Trophoblast cell (in vitro differentiated cells and primary cell): Measurements from ENCODE around the gene TBCD.

Experiments
- DNase-seq, 2 donors: peaks; one replicate each; pipeline ENCODE4 v3.0.0-alpha.2; 2016
- H2AFZ ChIP-seq: 2 replicates; pipeline ENCODE4 v1.6.1; 2013; ENCODE audit warnings: low read length, moderate library complexity, mild to moderate bottlenecking; ENCODE audit not compliant: insufficient read depth, poor library complexity
- H2AK5ac ChIP-seq: 2 replicates; pipeline ENCODE4 v1.6.1; 2013; ENCODE audit warnings: mild to moderate bottlenecking, low read length
- H2BK120ac ChIP-seq: 2 replicates; pipeline ENCODE4 v1.6.1; 2013; ENCODE audit warnings: low read length, mild to moderate bottlenecking, moderate library complexity; ENCODE audit not compliant: insufficient read depth, poor library complexity
- H2BK12ac ChIP-seq: 2 replicates; pipeline ENCODE4 v1.6.1; 2013; ENCODE audit warnings: mild to moderate bottlenecking, low read length, moderate library complexity
- H2BK5ac ChIP-seq: 2 replicates; pipeline ENCODE4 v1.6.1; 2013; ENCODE audit warnings: low read length, low read depth, moderate library complexity, mild to moderate bottlenecking; ENCODE audit not compliant: poor library complexity
- H3K14ac ChIP-seq: 2 replicates; pipeline ENCODE4 v1.6.1; 2013; ENCODE audit warnings: mild to moderate bottlenecking, low read length
- H3K18ac ChIP-seq: 2 replicates; pipeline ENCODE4 v1.6.1; 2013; ENCODE audit warnings: mild to moderate bottlenecking, low read length
- H3K23ac ChIP-seq: 2 replicates; pipeline ENCODE4 v1.6.1; 2013; ENCODE audit warnings: low read length
- H3K27ac ChIP-seq: 2 replicates; pipeline ENCODE4 v1.5.1; 2013; ENCODE audit warnings: low read depth, mild to moderate bottlenecking, inconsistent platforms, low read length, moderate library complexity
- H3K27me3 ChIP-seq: 2 replicates; pipeline ENCODE4 v1.6.1; 2013; ENCODE audit warnings: inconsistent platforms, mild to moderate bottlenecking, low read length, moderate library complexity; ENCODE audit not compliant: insufficient read depth
- H3K36me3 ChIP-seq, 2 experiments: 1 replicate in 1 of 2; 2 replicates in 1 of 2; pipeline ENCODE4 v1.6.1; 2013; ENCODE audit warnings: low read length in 2 of 2, mild to moderate bottlenecking in 2 of 2, moderate library complexity in 1 of 2; ENCODE audit not compliant: insufficient read depth in 2 of 2, control insufficient read depth in 1 of 2
- H3K4ac ChIP-seq: 2 replicates; pipeline ENCODE4 v1.6.1; 2013; ENCODE audit warnings: low read depth, mild to moderate bottlenecking, low read length, moderate library complexity
- H3K4me1 ChIP-seq, 2 experiments: 1 replicate in 1 of 2; 2 replicates in 1 of 2; pipeline ENCODE4 v1.6.1; 2013; ENCODE audit warnings: low read length in 2 of 2, mild to moderate bottlenecking in 2 of 2, moderate library complexity in 1 of 2; ENCODE audit not compliant: insufficient read depth in 2 of 2, control insufficient read depth in 1 of 2
- H3K4me2 ChIP-seq: 2 replicates; pipeline ENCODE4 v1.6.1; 2013; ENCODE audit warnings: inconsistent platforms, mild to moderate bottlenecking, low read length, moderate library complexity
- H3K4me3 ChIP-seq: 2 replicates; pipeline ENCODE4 v1.5.1; 2013; ENCODE audit warnings: mild to moderate bottlenecking, low read depth, low read length, inconsistent platforms
- H3K79me1 ChIP-seq: one replicate; pipeline ENCODE4 v1.6.1; 2013; ENCODE audit warnings: low read length
- H3K79me2 ChIP-seq: 2 replicates; pipeline ENCODE4 v1.6.1; 2013; ENCODE audit warnings: low read length, mild to moderate bottlenecking; ENCODE audit not compliant: control insufficient read depth, insufficient read depth, poor library complexity
- H3K9ac ChIP-seq: 2 replicates; pipeline ENCODE4 v1.6.1; 2013; ENCODE audit warnings: mild to moderate bottlenecking, low read length
- H3K9me3 ChIP-seq: 2 replicates; pipeline ENCODE4 v1.6.1; 2013; ENCODE audit warnings: low read depth, mild to moderate bottlenecking, control low read depth, inconsistent platforms, low read length; ENCODE audit not compliant: insufficient read depth
- H4K12ac ChIP-seq: 2 replicates; pipeline ENCODE4 v1.6.1; 2013; ENCODE audit warnings: low read depth, mild to moderate bottlenecking, low read length, moderate library complexity
- H4K8ac ChIP-seq: 2 replicates; pipeline ENCODE4 v1.6.1; 2013; ENCODE audit warnings: low read depth, mild to moderate bottlenecking, low read length, moderate library complexity
- H4K91ac ChIP-seq: one replicate; pipeline ENCODE4 v1.6.1; 2013; ENCODE audit warnings: low read depth, mild to moderate bottlenecking, low read length, moderate library complexity
- WGBS: extraction: QIAGEN DNeasy Blood & Tissue Kit; methylation state at CpG from one replicate; pipeline ENCODE4 v1.1.7; 2013; ENCODE audit warnings: missing lambda C conversion rate; ENCODE audit not compliant: insufficient read length, insufficient coverage; ENCODE audit errors: extremely low coverage; 5-methylcytosine and 5-hydroxymethylcytosine counted together

The TBCD gene

DNA sequence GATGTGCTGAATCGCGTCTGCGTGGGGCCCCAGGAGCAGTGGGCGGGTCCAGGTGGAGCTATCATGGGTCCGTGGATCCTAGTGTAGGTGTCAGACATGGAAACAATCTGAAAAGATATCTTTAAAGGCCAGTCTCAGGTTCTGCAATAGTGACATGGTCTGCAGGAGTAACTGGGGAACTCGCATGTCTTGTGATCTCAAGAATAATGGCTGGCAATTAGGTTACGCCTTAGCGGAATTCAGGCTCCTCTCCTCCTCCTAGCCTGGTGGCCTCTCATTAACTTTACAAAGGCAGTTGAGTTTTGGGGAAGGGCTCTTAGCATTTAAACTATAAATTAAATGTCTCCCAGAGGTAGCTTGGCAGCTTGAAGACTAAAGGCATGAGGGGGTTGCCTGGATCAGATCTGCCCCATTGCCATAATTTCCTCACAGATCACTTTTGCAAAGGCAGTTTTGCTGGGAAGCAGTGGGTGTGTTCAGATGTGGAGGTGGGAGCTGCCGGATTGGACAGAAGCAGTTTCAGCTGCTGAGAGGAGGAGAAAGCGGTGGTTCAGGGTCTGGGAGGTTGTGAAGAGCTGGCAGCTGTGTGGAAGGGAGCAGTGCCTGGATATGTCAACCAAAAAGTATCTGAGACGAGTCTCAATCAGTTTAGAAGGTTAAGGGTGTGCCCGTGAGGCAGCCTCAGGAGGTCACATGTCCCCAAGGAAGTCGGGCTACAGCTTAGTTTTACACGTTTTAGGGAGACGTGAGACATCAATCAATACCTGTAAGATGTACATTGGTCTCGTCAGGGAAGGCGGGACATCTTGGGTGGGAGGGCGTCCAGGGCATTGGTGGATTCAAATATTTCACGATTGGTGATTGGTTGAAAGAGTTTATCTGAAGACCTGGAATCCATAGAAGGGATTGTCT lies 2.7 kb downstream of the TBCD start:
- H3K79me2 ChIP-seq = peaks cover 4% of the 10 kb centered on the region
- H2BK5ac ChIP-seq = no peak overlapping the region
- no peak overlapping the region for H3K4ac ChIP-seq
- H3K4me1 ChIP-seq = peaks cover 2 to 9% of the 10 kb centered on the region in 2 experiments
- peaks cover 8% of the 10 kb centered on the region for H3K27me3 ChIP-seq
- no CpG with 5 or more reads among the region's 19 CpGs for WGBS
- H2AK5ac ChIP-seq = no peak overlapping the region
- peaks cover 4% of the 10 kb centered on the region for H3K79me1 ChIP-seq
- no peak overlapping the region for H3K27ac ChIP-seq
- no peak overlapping the region for H3K14ac ChIP-seq
- no peak for DNase-seq
- no peak overlapping the region for H4K91ac ChIP-seq
- H3K36me3 ChIP-seq = peaks cover 0 to 4% of the 10 kb centered on the region in 2 experiments
- peaks cover 9% of the 10 kb centered on the region for H3K9me3 ChIP-seq
- H3K9ac ChIP-seq = no peak overlapping the region
- H2BK12ac ChIP-seq = no peak overlapping the region
- no peak overlapping the region for H3K4me2 ChIP-seq
- H2BK120ac ChIP-seq = no peak overlapping the region
- no peak overlapping the region for H3K4me3 ChIP-seq
- H3K18ac ChIP-seq = no peak overlapping the region
- H4K8ac ChIP-seq = no peak overlapping the region
- H4K12ac ChIP-seq = no peak overlapping the region
- H2AFZ ChIP-seq = no peak overlapping the region
- peak overlapping the region; percentile 3 for H3K23ac ChIP-seq

DNA sequence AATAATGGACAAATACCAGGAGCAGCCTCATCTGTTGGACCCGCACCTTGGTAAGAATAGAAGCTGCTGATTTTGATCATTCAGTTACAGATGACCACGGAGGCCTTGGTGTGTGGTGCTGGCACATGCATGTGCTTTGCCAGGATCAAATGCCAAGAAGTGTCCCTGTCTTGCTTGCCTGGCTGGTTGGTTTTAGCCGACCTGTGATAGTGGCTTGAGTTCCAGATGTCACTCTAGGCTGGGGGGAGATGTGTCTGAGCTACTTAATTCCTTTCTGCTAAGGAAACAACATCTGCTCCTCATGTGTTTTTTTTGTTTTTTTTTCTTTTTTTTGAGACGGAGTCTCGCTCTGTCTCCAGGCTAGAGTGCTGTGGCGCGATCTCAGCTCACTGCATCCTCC lies 4.3 kb downstream of the TBCD start:
- Histone ChIP-seq H3K79me2 (peaks cover 3% of the 10 kb centered on the region), H3K14ac (no peak overlapping the region), H3K23ac (no peak overlapping the region), H3K9ac (no peak overlapping the region), H2AK5ac (no peak overlapping the region), H3K9me3 (peaks cover 5% of the 10 kb centered on the region), H3K18ac (no peak overlapping the region), H3K4me2 (no peak overlapping the region), H3K4me3 (no peak overlapping the region), H3K36me3 (peaks cover 2 to 5% of the 10 kb centered on the region in 2 experiments), H2BK12ac (no peak overlapping the region), H3K27ac (no peak overlapping the region), H3K27me3 (peaks cover under 1% of the 10 kb centered on the region), H3K4ac (no peak overlapping the region), H4K91ac (no peak overlapping the region), H2BK5ac (no peak overlapping the region), H4K12ac (no peak overlapping the region), H2AFZ (no peak overlapping the region), H2BK120ac (no peak overlapping the region), H3K79me1 (peaks cover 3% of the 10 kb centered on the region), H3K4me1 (peaks cover under 1 to 7% of the 10 kb centered on the region in 2 experiments), H4K8ac (no peak overlapping the region)
- no peak for DNase-seq
- WGBS = no CpG with 5 or more reads among the region's 7 CpGs

DNA sequence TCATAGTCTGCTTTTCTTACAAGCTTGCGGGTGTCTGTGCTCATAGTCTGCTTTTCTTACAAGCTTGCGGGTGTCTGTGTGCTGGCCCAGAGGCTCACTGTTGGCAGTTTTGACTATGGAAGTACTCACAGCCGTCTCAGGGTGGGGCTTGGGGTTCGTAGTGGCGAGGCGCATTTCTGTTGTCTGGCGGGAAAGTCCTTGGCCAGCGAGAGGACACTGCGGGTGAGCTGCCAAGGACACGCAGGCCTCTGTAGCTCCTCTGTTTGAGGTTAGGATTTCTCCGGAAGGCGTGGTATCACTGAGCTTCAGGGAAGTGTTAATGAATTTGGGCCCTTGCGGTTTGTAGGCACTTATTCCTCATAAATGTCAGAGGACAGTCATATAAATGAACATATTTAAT lies 13.5 kb downstream of the TBCD start:
- no peak for DNase-seq
- no peak overlapping the region for H4K12ac ChIP-seq
- H2BK5ac ChIP-seq = no peak overlapping the region
- no peak overlapping the region for H3K4ac ChIP-seq
- no peaks in the 10 kb centered on the region for H3K4me1 ChIP-seq
- H3K18ac ChIP-seq = no peak overlapping the region
- no peaks in the 10 kb centered on the region for H3K79me1 ChIP-seq
- no peak overlapping the region for H2AK5ac ChIP-seq
- no CpG with 5 or more reads among the region's 13 CpGs for WGBS
- H3K4me2 ChIP-seq = no peak overlapping the region
- peaks cover 18 to 23% of the 10 kb centered on the region in 2 experiments for H3K36me3 ChIP-seq
- no peaks in the 10 kb centered on the region for H3K27me3 ChIP-seq
- H3K14ac ChIP-seq = no peak overlapping the region
- no peak overlapping the region for H4K91ac ChIP-seq
- H3K27ac ChIP-seq = no peak overlapping the region
- no peaks in the 10 kb centered on the region for H3K9me3 ChIP-seq
- H2BK120ac ChIP-seq = no peak overlapping the region
- H4K8ac ChIP-seq = no peak overlapping the region
- no peaks in the 10 kb centered on the region for H3K79me2 ChIP-seq
- no peak overlapping the region for H2AFZ ChIP-seq
- H3K23ac ChIP-seq = no peak overlapping the region
- H2BK12ac ChIP-seq = no peak overlapping the region
- no peak overlapping the region for H3K4me3 ChIP-seq
- H3K9ac ChIP-seq = no peak overlapping the region

DNA sequence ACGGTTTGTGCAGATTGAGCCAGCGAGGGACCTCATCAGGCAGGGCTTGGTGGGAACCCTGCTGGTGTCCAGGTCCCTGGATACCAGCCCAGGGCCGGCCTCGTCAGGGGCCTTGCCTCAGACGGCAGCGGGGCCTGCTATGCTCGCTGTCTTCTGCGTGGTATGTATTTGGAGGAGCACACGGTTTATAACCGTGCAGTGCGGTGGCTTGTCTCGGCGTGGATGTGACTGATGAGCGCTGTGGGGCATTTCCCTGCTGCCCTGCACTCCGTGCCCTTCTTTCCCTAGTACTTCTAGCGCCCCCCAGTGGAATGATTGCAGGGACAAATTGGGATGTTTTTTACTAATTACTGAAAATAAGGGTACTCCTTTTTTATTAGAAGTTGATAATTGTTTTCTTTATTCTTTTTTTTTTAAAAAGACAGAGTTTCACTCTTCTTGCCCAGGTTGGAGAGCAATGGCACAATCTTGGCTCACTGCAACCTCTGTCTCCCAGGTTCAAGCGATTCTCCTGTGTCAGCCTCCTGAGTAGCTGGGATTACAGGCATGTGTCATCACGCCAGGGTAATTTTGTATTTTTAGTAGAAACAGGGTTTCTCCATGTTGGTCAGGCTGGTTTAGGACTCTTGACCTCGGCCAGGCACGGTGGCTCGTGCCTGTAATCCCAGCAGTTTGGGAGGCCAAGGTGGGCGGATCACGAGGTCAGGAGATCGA lies 15.3 kb downstream of the TBCD start:
- no peak overlapping the region for H3K4me3 ChIP-seq
- no peaks in the 10 kb centered on the region for H3K79me1 ChIP-seq
- no peak overlapping the region for H2BK120ac ChIP-seq
- no peak overlapping the region for H3K4me2 ChIP-seq
- no peaks in the 10 kb centered on the region for H3K9me3 ChIP-seq
- H3K23ac ChIP-seq = no peak overlapping the region
- H3K18ac ChIP-seq = no peak overlapping the region
- H3K27ac ChIP-seq = no peak overlapping the region
- no CpG with 5 or more reads among the region's 24 CpGs for WGBS
- H3K9ac ChIP-seq = no peak overlapping the region
- H4K12ac ChIP-seq = no peak overlapping the region
- no peak overlapping the region for H2AFZ ChIP-seq
- H2BK12ac ChIP-seq = no peak overlapping the region
- H3K36me3 ChIP-seq = peaks cover 18 to 25% of the 10 kb centered on the region in 2 experiments
- DNase-seq = peak; percentile 18 to 73
- H4K91ac ChIP-seq = no peak overlapping the region
- no peaks in the 10 kb centered on the region for H3K4me1 ChIP-seq
- H2BK5ac ChIP-seq = no peak overlapping the region
- H3K27me3 ChIP-seq = no peaks in the 10 kb centered on the region
- H3K4ac ChIP-seq = no peak overlapping the region
- H3K14ac ChIP-seq = no peak overlapping the region
- H4K8ac ChIP-seq = no peak overlapping the region
- H2AK5ac ChIP-seq = no peak overlapping the region
- H3K79me2 ChIP-seq = no peaks in the 10 kb centered on the region
